A673 (cell line): ENCODE results near the gene NLRP10. TPM values are rescaled to one million over a fixed set of nuclear protein-coding genes. Genes with fewer than 3 reads are reported as not detected.

Source experiments
- Bru-seq: library from RNA; stranded (reverse); fragments of 400-500 nt; gene quantifications from one replicate; lab custom pipeline; 2021; lab: Mats Ljungman, UMichigan
- BruChase-seq, 2 experiments: library from RNA; stranded (reverse); fragments of 400-500 nt; gene quantifications; one replicate each; lab custom pipeline; 2021; lab: Mats Ljungman, UMichigan
- BruUV-seq: library from RNA; stranded (reverse); fragments of 400-500 nt; replicated peaks from 2 replicates; lab custom pipeline; 2021; lab: Mats Ljungman, UMichigan
- CTCF ChIA-PET: fragments of 300-600 bp; sonication (Branson Sonifier 250); formaldehyde crosslinking; loops from one replicate; lab custom pipeline; 2022; ENCODE audit warnings: antibody characterized with exemption; lab: Charles Lee
- POLR2A ChIA-PET: fragments of 300-600 bp; sonication (Branson Sonifier 250); formaldehyde crosslinking; loops from one replicate; lab custom pipeline; 2022; ENCODE audit warnings: antibody characterized with exemption; ENCODE audit not compliant: low non-redundant PET; lab: Charles Lee
- DNase-seq: peaks from one replicate; pipeline ENCODE4 v3.0.0-alpha.2; 2015; ENCODE audit warnings: low spot score
- H3K27ac ChIP-seq: fragments of 200-600 bp; sonication (generic); 2 replicates; pipeline ENCODE4 v1.5.1; 2016; ENCODE audit warnings: mixed run types, low read depth, mild to moderate bottlenecking, mixed read lengths, antibody characterized with exemption, low read length; ENCODE audit not compliant: poor library complexity, severe bottlenecking
- H3K27me3 ChIP-seq: fragments of 200-600 bp; sonication (generic); replicated peaks from 2 replicates; pipeline ENCODE4 v1.6.1; 2017; ENCODE audit warnings: mixed run types, low read depth, mild to moderate bottlenecking, mixed read lengths, antibody characterized with exemption, low read length; ENCODE audit not compliant: insufficient read depth, poor library complexity
- H3K36me3 ChIP-seq: fragments of 200-600 bp; sonication (generic); 2 replicates; pipeline ENCODE4 v1.6.1; 2016; ENCODE audit warnings: mixed run types, mild to moderate bottlenecking, mixed read lengths, antibody characterized with exemption, low read length; ENCODE audit not compliant: insufficient read depth, poor library complexity, severe bottlenecking
- H3K4me1 ChIP-seq: fragments of 200-600 bp; sonication (generic); 2 replicates; pipeline ENCODE4 v1.6.1; 2017; ENCODE audit warnings: mixed run types, mild to moderate bottlenecking, mixed read lengths, antibody characterized with exemption, low read length; ENCODE audit not compliant: insufficient read depth, poor library complexity, severe bottlenecking
- H3K4me3 ChIP-seq: fragments of 200-600 bp; sonication (generic); 2 replicates; pipeline ENCODE4 v1.5.1; 2016; ENCODE audit warnings: low read depth, mixed run types, mild to moderate bottlenecking, mixed read lengths, low read length; ENCODE audit not compliant: poor library complexity, severe bottlenecking
- H3K9me3 ChIP-seq: fragments of 200-600 bp; sonication (generic); 2 replicates; pipeline ENCODE4 v1.6.1; 2016; ENCODE audit warnings: mixed run types, low read depth, mild to moderate bottlenecking, mixed read lengths, antibody characterized with exemption, low read length; ENCODE audit not compliant: poor library complexity, severe bottlenecking
- EZH2 ChIP-seq: fragments of 200-600 bp; sonication (generic); IDR thresholded peaks from 2 replicates; pipeline ENCODE4 v1.6.1; 2017; ENCODE audit warnings: borderline replicate concordance, low read depth, mild to moderate bottlenecking, mixed read lengths, antibody characterized with exemption, low read length; ENCODE audit not compliant: poor library complexity, severe bottlenecking
- intact Hi-C: fragments of 100-400 bp; cut with micrococcal nuclease; formaldehyde crosslinking; loops from one replicate; pipeline ENCODE4 v1.10.0; 2022; ENCODE audit not compliant: unreplicated experiment
- long read RNA-seq: library from polyadenylated mRNA; stranded (forward); transcript quantifications from one replicate; pipeline ENCODE4 v2.0.0, GENCODE V29; 2022
- total RNA-seq: library from RNA; stranded (reverse); gene quantifications from 2 replicates; pipeline ENCODE4 v1.2.3, GENCODE V29; 2021
- TF ChIP-seq, protein P1 (sequence below): fragments of 300-800, 200-600 bp; sonication (generic); conservative IDR thresholded peaks from 2 replicates; pipeline ENCODE4 v1.5.1; 2017; ENCODE audit warnings: low read depth, mild to moderate bottlenecking, antibody characterized with exemption, low read length, moderate library complexity, mixed read lengths

NLRP10 gene, protein sequence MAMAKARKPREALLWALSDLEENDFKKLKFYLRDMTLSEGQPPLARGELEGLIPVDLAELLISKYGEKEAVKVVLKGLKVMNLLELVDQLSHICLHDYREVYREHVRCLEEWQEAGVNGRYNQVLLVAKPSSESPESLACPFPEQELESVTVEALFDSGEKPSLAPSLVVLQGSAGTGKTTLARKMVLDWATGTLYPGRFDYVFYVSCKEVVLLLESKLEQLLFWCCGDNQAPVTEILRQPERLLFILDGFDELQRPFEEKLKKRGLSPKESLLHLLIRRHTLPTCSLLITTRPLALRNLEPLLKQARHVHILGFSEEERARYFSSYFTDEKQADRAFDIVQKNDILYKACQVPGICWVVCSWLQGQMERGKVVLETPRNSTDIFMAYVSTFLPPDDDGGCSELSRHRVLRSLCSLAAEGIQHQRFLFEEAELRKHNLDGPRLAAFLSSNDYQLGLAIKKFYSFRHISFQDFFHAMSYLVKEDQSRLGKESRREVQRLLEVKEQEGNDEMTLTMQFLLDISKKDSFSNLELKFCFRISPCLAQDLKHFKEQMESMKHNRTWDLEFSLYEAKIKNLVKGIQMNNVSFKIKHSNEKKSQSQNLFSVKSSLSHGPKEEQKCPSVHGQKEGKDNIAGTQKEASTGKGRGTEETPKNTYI
- total RNA-seq (not detected in 2 replicates), Bru-seq, nascent RNA (not detected), BruChase-seq, experiment 1, labeled RNA remaining after a 2-hour chase (not detected), BruChase-seq, experiment 2, labeled RNA remaining after a 6-hour chase (not detected)
- long read RNA-seq, result 0 reads

DNA sequence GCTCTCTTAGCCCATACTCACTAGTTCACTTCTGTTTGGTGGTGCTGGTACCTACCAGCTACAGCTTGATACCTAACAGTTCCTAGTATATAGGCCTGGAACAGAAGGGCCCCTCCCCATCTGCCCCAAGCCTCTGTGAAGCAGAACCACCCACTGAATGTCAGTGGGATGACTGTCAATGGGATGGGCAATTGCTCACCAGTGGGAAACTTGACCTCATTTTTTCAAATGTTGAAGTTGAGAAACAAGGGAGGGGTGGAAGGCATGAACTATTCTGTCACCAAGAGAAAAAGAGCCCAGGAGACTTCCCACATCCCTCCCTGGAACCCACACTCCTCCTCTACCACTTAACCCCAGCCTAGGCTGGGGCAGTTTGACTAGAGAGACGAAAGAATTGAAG is at the start of gene NLRP10:
Gene NLRP10, minus strand, starts transcription at position 62 of the 400 bp plus-strand sequence. CDS start 1,952 bp downstream, outside the sequence.
- no peak for DNase-seq
- POLR2A ChIA-PET, result no interaction called here
- H3K27me3 ChIP-seq, result peaks cover 13% of the 10 kb centered on the region
- H3K27ac ChIP-seq, result no peak within 1 kb of the TSS
- no peak within 1 kb of the TSS for H3K4me3 ChIP-seq
- H3K9me3 ChIP-seq, result no peaks in the 10 kb centered on the region
- no TSS peak for BruUV-seq
- TF ChIP-seq, protein P1, sequence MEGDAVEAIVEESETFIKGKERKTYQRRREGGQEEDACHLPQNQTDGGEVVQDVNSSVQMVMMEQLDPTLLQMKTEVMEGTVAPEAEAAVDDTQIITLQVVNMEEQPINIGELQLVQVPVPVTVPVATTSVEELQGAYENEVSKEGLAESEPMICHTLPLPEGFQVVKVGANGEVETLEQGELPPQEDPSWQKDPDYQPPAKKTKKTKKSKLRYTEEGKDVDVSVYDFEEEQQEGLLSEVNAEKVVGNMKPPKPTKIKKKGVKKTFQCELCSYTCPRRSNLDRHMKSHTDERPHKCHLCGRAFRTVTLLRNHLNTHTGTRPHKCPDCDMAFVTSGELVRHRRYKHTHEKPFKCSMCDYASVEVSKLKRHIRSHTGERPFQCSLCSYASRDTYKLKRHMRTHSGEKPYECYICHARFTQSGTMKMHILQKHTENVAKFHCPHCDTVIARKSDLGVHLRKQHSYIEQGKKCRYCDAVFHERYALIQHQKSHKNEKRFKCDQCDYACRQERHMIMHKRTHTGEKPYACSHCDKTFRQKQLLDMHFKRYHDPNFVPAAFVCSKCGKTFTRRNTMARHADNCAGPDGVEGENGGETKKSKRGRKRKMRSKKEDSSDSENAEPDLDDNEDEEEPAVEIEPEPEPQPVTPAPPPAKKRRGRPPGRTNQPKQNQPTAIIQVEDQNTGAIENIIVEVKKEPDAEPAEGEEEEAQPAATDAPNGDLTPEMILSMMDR, result no peak
- no peak for TF ChIP-seq EZH2
- H3K4me1 ChIP-seq, result no peaks in the 10 kb centered on the region
- intact Hi-C loops, result no loop called here
- CTCF ChIA-PET, result no interaction called here
- no peaks in the 10 kb centered on the region for H3K36me3 ChIP-seq

DNA sequence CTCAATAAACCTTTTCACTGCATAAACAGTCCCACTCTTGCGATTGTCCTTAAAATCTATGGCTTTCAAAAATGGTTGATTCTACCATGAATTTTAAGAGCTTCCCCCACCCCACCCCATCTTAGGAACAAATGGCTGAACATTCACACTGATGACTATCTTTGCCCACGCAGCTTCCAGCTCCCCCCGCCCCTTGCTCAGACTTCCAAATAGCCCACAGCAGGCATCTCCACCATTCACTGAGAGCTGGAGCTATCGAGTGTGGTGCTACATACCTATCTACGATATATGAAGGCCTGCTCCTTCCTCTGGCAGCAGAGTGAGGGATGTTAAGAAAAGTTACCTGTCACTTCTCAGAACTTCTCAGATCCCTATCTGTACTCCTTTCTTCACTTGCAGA is 48.6 kb upstream of the NLRP10 start:
- BruUV-seq, result no TSS peak
- ChIA-PET POLR2A (no interaction called here), CTCF (no interaction called here)
- TF ChIP-seq EZH2, result no peak
- TF ChIP-seq, protein P1, result no peak
- DNase-seq, result no peak
- H3K36me3 ChIP-seq, result no peaks in the 10 kb centered on the region
- no peak overlapping the region for H3K27ac ChIP-seq
- no peaks in the 10 kb centered on the region for H3K4me1 ChIP-seq
- intact Hi-C loops, result no loop called here
- H3K27me3 ChIP-seq, result peaks cover 37% of the 10 kb centered on the region
- no peak overlapping the region for H3K4me3 ChIP-seq
- no peaks in the 10 kb centered on the region for H3K9me3 ChIP-seq

DNA sequence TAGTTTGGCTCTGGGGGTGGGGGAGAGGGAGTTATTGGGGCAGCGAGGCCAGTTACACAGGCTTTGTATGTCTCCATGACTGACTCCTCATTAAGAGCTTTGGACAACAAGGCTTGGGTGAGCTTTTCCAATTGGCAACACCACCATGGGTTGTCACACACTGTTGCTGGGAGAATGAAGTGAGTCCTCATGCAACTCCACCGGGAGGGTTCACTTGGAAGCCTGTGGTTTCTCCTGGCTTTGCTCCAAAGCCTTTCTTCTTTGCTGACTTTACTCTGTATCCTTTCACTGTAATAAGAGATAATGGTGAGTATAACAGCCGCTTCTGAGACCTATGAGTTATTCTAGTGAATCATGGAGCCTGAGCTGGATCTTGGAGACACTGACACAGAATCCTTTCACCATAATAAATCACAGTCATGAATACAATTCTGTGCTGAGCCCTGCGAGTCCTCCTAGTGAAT is 46.8 kb upstream of the NLRP10 start:
- TF ChIP-seq, protein P1, result no peak
- TF ChIP-seq EZH2, result no peak
- H3K4me1 ChIP-seq, result no peaks in the 10 kb centered on the region
- CTCF ChIA-PET, result no interaction called here
- H3K27me3 ChIP-seq, result peaks cover 19% of the 10 kb centered on the region
- BruUV-seq, result no TSS peak
- no peak overlapping the region for H3K4me3 ChIP-seq
- no peak for DNase-seq
- intact Hi-C loops, result no loop called here
- H3K27ac ChIP-seq, result no peak overlapping the region
- H3K36me3 ChIP-seq, result no peaks in the 10 kb centered on the region
- POLR2A ChIA-PET, result no interaction called here
- no peaks in the 10 kb centered on the region for H3K9me3 ChIP-seq
